ENCODE data around the gene ETV2.

Gene ETV2

DNA sequence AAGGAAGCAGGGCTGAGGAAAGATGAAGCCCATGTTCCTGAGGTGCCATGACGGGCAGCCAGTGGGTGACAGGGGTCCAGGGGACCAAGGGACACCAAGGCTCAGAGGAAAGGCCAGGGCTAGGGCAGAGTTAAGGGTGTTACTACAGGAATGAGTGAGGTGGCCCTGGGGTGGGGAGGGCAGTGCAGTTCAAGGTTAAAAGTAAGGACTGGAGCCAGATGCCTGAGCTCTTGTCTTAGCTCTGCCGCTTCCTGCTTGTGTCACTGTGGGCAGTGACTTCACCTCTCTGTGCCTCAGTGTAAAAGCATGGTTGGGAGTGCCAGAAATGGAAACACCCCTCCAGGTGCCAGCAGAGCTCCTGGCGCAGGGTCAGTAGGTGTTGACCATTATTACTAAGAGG, 4.9 kb upstream of the ETV2 start:
- peaks cover 43% of the 10 kb centered on the region for H3K36me3 Mint-ChIP-seq (ENCODE audit: low read depth)
- TF ChIP-seq, protein P1, sequence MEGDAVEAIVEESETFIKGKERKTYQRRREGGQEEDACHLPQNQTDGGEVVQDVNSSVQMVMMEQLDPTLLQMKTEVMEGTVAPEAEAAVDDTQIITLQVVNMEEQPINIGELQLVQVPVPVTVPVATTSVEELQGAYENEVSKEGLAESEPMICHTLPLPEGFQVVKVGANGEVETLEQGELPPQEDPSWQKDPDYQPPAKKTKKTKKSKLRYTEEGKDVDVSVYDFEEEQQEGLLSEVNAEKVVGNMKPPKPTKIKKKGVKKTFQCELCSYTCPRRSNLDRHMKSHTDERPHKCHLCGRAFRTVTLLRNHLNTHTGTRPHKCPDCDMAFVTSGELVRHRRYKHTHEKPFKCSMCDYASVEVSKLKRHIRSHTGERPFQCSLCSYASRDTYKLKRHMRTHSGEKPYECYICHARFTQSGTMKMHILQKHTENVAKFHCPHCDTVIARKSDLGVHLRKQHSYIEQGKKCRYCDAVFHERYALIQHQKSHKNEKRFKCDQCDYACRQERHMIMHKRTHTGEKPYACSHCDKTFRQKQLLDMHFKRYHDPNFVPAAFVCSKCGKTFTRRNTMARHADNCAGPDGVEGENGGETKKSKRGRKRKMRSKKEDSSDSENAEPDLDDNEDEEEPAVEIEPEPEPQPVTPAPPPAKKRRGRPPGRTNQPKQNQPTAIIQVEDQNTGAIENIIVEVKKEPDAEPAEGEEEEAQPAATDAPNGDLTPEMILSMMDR (IDR thresholded peaks at IDR 0.05; ENCODE audit: unreplicated experiment in 3 of 3), result no peak

DNA sequence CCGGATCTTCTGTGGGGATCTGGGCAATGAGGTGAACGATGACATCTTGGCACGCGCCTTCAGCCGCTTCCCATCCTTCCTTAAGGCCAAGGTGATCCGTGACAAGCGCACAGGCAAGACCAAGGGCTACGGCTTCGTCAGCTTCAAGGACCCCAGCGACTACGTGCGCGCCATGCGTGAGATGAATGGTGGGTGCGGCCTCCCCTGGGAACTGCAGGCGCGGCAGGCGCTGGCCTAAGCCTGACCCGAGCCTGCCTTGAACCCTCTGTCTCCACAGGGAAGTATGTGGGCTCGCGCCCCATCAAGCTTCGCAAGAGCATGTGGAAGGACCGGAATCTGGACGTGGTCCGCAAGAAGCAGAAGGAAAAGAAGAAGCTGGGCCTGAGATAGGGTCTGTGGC, 4.4 kb upstream of the ETV2 start:
- H3K36me3 Mint-ChIP-seq (ENCODE audit: low read depth), result peaks cover 38% of the 10 kb centered on the region
- TF ChIP-seq, protein P1 (IDR thresholded peaks at IDR 0.05; ENCODE audit: unreplicated experiment in 3 of 3), result no peak
- H3K4me1 Mint-ChIP-seq, result no peaks in the 10 kb centered on the region
- no peak overlapping the region for H3K27ac Mint-ChIP-seq
- H3K4me3 Mint-ChIP-seq, result no peak overlapping the region
- H3K9me3 Mint-ChIP-seq, result no peaks in the 10 kb centered on the region
- no peaks in the 10 kb centered on the region for H3K27me3 Mint-ChIP-seq (ENCODE audit: low read depth)

More for the DNA sequence above, 4.9 kb upstream of the ETV2 start:
- no peaks in the 10 kb centered on the region for H3K9me3 Mint-ChIP-seq
- no peaks in the 10 kb centered on the region for H3K27me3 Mint-ChIP-seq (ENCODE audit: low read depth)
- H3K4me1 Mint-ChIP-seq, result no peaks in the 10 kb centered on the region
- H3K27ac Mint-ChIP-seq, result no peak overlapping the region
- H3K4me3 Mint-ChIP-seq, result no peak overlapping the region

DNA sequence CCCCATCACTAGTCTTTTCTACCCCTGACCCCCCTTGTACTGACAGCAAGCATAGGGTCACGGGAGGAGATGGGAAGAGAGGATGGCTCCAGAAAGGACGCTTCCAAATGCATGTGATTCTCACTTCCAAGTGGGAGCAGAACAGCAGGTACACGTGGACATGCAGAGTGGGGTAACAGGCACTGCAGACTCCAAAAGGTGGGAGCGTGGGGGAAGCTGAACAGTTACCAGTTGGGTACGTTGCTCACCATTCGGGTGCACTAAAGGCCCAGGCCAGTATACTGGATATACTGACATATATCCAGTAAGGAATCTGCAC, 2.3 kb upstream of the ETV2 start:
- H3K27ac Mint-ChIP-seq, result peak overlapping the region in 2 of 3 experiments; percentile 16 to 36
- peak overlapping the region in 2 of 3 experiments; percentile 15 to 45 for H3K4me3 Mint-ChIP-seq
- no peaks in the 10 kb centered on the region for H3K4me1 Mint-ChIP-seq
- TF ChIP-seq, protein P1 (IDR thresholded peaks at IDR 0.05; ENCODE audit: unreplicated experiment in 3 of 3), result no peak
- no peaks in the 10 kb centered on the region for H3K27me3 Mint-ChIP-seq (ENCODE audit: low read depth)
- no peaks in the 10 kb centered on the region for H3K9me3 Mint-ChIP-seq
- peaks cover 28% of the 10 kb centered on the region for H3K36me3 Mint-ChIP-seq (ENCODE audit: low read depth)

DNA sequence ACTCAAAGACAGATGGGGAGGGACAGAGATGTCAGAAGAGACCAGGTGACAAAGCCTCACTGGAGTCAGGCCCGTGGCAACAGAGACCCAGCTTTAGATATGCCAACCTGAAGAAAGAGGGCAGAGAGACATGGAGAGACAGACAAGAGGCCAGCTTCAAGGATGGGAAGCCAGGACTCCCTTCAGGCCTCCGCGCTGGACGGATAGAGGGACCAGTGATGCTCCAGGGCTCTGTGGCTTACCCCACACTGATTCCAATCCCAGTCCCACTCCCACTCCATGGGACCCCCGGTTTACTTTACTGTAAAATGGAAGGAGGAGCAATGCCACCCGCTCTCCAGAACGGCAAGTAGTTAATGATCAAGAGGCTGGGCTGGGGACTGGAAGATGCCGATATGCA, 1.7 kb upstream of the ETV2 start:
- Mint-ChIP-seq H3K9me3 (no peaks in the 10 kb centered on the region), H3K27ac (peak overlapping the region in 2 of 3 experiments; percentile 16 to 36), H3K4me3 (peak overlapping the region; percentile 15 to 45 (median 17)), H3K36me3 (ENCODE audit: low read depth) (peaks cover 25% of the 10 kb centered on the region), H3K4me1 (peaks cover 2% of the 10 kb centered on the region), H3K27me3 (ENCODE audit: low read depth) (no peaks in the 10 kb centered on the region)
- TF ChIP-seq, protein P1 (IDR thresholded peaks at IDR 0.05; ENCODE audit: unreplicated experiment in 3 of 3), result no peak

DNA sequence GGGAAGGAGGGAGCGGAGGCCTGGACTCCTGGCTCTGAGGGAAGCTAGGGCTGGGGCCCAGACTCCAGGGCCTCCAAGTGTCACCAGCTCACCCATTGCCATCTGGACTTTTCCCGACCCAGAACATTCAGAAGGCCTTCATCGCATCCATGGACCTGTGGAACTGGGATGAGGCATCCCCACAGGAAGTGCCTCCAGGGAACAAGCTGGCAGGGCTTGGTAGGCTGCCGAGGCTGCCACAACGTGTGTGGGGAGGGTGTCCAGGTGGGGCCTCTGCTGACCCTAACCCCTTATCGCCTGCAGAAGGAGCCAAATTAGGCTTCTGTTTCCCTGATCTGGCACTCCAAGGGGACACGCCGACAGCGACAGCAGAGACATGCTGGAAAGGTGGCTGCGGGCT, 767 bp downstream of the ETV2 start:
- Mint-ChIP-seq H3K27ac (peak overlapping the region in 2 of 3 experiments; percentile 42 to 51), H3K36me3 (ENCODE audit: low read depth) (peaks cover 7% of the 10 kb centered on the region), H3K4me3 (peak overlapping the region; percentile 86 to 90 (median 90)), H3K27me3 (ENCODE audit: low read depth) (no peaks in the 10 kb centered on the region), H3K9me3 (no peaks in the 10 kb centered on the region), H3K4me1 (peaks cover 7% of the 10 kb centered on the region)
- TF ChIP-seq, protein P1 (IDR thresholded peaks at IDR 0.05; ENCODE audit: unreplicated experiment in 3 of 3), result no peak

DNA sequence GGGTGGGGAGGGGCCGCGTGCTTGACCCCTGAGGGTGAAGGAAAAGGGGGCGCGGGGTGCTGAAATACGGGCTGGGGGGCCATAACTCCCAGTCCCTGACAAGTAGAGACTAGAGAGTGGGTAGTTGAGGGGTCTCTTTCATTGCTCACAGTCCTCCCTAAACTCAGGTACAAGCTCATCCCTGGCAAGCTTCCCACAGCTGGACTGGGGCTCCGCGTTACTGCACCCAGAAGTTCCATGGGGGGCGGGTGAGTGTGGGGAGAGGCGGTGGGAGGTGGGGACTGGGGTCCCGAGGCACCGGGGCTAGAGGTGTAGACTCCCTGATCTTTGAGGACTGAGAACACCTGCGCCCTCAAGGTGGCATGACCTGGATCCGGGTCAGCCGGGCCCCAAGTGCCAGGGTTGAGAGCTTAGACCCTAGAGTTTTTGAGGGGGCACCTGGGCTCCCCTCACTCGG, 1.3 kb downstream of the ETV2 start:
- Mint-ChIP-seq H3K4me3 (peak overlapping the region; percentile 86 to 90 (median 90)), H3K4me1 (peaks cover 7% of the 10 kb centered on the region), H3K27me3 (ENCODE audit: low read depth) (no peaks in the 10 kb centered on the region), H3K36me3 (ENCODE audit: low read depth) (peaks cover 5% of the 10 kb centered on the region), H3K9me3 (no peaks in the 10 kb centered on the region), H3K27ac (peak overlapping the region in 2 of 3 experiments; percentile 42 to 51)
- TF ChIP-seq, protein P1 (IDR thresholded peaks at IDR 0.05; ENCODE audit: unreplicated experiment in 3 of 3), result no peak

All from nephron (organoid).